ENCODE results near the gene GTPBP3. TPM values are rescaled to one million over a fixed set of nuclear protein-coding genes. Genes with fewer than 3 reads are reported as not detected.

Gene GTPBP3
- total RNA-seq, 1 experiment from 2014 or later = 53.2 TPM

- H3K27me3 ChIP-seq (replicated peaks; ENCODE audit: insufficient read depth, low read depth, low read length, poor library complexity) = no peaks in the 10 kb centered on the region
- TF ChIP-seq, protein P1, sequence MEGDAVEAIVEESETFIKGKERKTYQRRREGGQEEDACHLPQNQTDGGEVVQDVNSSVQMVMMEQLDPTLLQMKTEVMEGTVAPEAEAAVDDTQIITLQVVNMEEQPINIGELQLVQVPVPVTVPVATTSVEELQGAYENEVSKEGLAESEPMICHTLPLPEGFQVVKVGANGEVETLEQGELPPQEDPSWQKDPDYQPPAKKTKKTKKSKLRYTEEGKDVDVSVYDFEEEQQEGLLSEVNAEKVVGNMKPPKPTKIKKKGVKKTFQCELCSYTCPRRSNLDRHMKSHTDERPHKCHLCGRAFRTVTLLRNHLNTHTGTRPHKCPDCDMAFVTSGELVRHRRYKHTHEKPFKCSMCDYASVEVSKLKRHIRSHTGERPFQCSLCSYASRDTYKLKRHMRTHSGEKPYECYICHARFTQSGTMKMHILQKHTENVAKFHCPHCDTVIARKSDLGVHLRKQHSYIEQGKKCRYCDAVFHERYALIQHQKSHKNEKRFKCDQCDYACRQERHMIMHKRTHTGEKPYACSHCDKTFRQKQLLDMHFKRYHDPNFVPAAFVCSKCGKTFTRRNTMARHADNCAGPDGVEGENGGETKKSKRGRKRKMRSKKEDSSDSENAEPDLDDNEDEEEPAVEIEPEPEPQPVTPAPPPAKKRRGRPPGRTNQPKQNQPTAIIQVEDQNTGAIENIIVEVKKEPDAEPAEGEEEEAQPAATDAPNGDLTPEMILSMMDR (conservative IDR thresholded peaks at IDR 0.05; ENCODE audit: low read depth, low read length) = no peak; the same call in 1 of the 2 replicates
- no peak for TF ChIP-seq EZH2 (IDR thresholded peaks at IDR 0.05; ENCODE audit: borderline replicate concordance, low read depth, low read length, poor library complexity, severe bottlenecking)
- CTCF ChIA-PET = interaction anchor here (0.5 to 0.8 kb wide), 3 partner anchors 132 to 538 kb away, joined by 3 to 6 read pairs (median 4); no protein-coding TSS in a partner anchor
- POLR2A ChIA-PET (ENCODE audit: low non-redundant PET) = no interaction called here
- H3K4me1 ChIP-seq (ENCODE audit: insufficient read depth, low read length, poor library complexity, severe bottlenecking) = peaks cover 5% of the 10 kb centered on the region
- no TSS peak for BruUV-seq (replicated peaks)
- DNase-seq (ENCODE audit: low spot score) = no peak
- no peak overlapping the region for H3K27ac ChIP-seq (ENCODE audit: low read depth, low read length, poor library complexity, severe bottlenecking)
- intact Hi-C loops (cut with micrococcal nuclease; ENCODE audit: unreplicated experiment) = no loop called here
- peak overlapping the region; percentile 48 for H3K4me3 ChIP-seq (ENCODE audit: low read depth, low read length, poor library complexity, severe bottlenecking)
- no peaks in the 10 kb centered on the region for H3K9me3 ChIP-seq (ENCODE audit: low read depth, low read length, poor library complexity, severe bottlenecking)
- H3K36me3 ChIP-seq (ENCODE audit: insufficient read depth, low read length, poor library complexity, severe bottlenecking) = no peaks in the 10 kb centered on the region
Measured at GRCh38 chr19:17391371-17392151, 54.2 kb downstream of the GTPBP3 start.

Other genes starting within 250 kb of the GTPBP3 start
- gene USE1, start 122.2 kb upstream of the GTPBP3 start, total RNA-seq (2021) = 32.1 and 33.2 TPM in 2 replicates
- gene OCEL1, start 111.3 kb upstream of the GTPBP3 start, total RNA-seq (2021) = 8.2 and 14.8 TPM in 2 replicates
- gene NR2F6, start 91.6 kb upstream of the GTPBP3 start, total RNA-seq (2021) = 26.3 and 32.9 TPM in 2 replicates
- 0.61 TPM in 1 of 2 replicates, not detected in the other for gene USHBP1, start 72.8 kb upstream of the GTPBP3 start, total RNA-seq (2021)
- gene BABAM1, start 70.1 kb upstream of the GTPBP3 start, total RNA-seq (2021) = 136 and 147 TPM in 2 replicates
- gene ANKLE1, start 55.7 kb upstream of the GTPBP3 start, total RNA-seq (2021) = 15.8 and 17.5 TPM in 2 replicates
- gene ABHD8, start 34.1 kb upstream of the GTPBP3 start, total RNA-seq (2021) = 11.0 and 16.8 TPM in 2 replicates
- 91.8 and 93.1 TPM in 2 replicates for gene MRPL34, start 31.7 kb upstream of the GTPBP3 start, total RNA-seq (2021)
- gene DDA1, start 28.0 kb upstream of the GTPBP3 start, total RNA-seq (2021) = 67.2 and 68.5 TPM in 2 replicates
- 18.6 and 22.1 TPM in 2 replicates for gene ANO8, start 2.7 kb upstream of the GTPBP3 start, total RNA-seq (2021)
- gene PLVAP, start 39.8 kb downstream of the GTPBP3 start, total RNA-seq (2021) = 0.24 TPM in 1 of 2 replicates, not detected in the other
- not detected in 2 replicates for gene CCDC194, start 56.6 kb downstream of the GTPBP3 start, total RNA-seq (2021)
- gene BST2, start 68.1 kb downstream of the GTPBP3 start, total RNA-seq (2021) = 1.3 and 3.6 TPM in 2 replicates
- gene MVB12A, start 82.5 kb downstream of the GTPBP3 start, total RNA-seq (2021) = 39.5 and 56.9 TPM in 2 replicates
- 0.31 TPM in 1 of 2 replicates, not detected in the other for gene TMEM221, start 111.1 kb downstream of the GTPBP3 start, total RNA-seq (2021)
- not detected in 2 replicates for gene NXNL1, start 123.4 kb downstream of the GTPBP3 start, total RNA-seq (2021)
- gene SLC27A1, start 133.0 kb downstream of the GTPBP3 start, total RNA-seq (2021) = 3.0 and 6.9 TPM in 2 replicates
- 80.1 and 94.4 TPM in 2 replicates for gene PGLS, start 174.1 kb downstream of the GTPBP3 start, total RNA-seq (2021)
- 91.3 and 93.5 TPM in 2 replicates for gene COLGALT1, start 218.1 kb downstream of the GTPBP3 start, total RNA-seq (2021)

Data from A673 (cell line).